NB4 (cell line): ENCODE data around the gene SRPK1.

Experiments
- CTCF ChIP-seq: IDR thresholded peaks from one replicate; pipeline ENCODE4 v1.5.1; 2012; ENCODE audit warnings: low read depth, low read length
- MAX ChIP-seq: IDR thresholded peaks from 2 replicates; pipeline ENCODE4 v1.6.1; 2011; ENCODE audit warnings: low read depth, low read length
- POLR2A ChIP-seq: IDR thresholded peaks from 2 replicates; pipeline ENCODE4 v1.6.1; 2011; ENCODE audit warnings: mild to moderate bottlenecking; ENCODE audit not compliant: insufficient read length; ENCODE audit errors: extremely low read depth

GRCh38 chr6:35967076-35967774, 46.3 kb upstream of the SRPK1 start:
- TF ChIP-seq CTCF = no peak
- TF ChIP-seq POLR2A = no peak
- no peak for TF ChIP-seq MAX
